Measurements from ENCODE around the gene GOPC.
A peak's percentile ranks its signal among the peaks of the same experiment; 100 is the strongest.

The GOPC gene

GRCh38 chr6:117595099-117595923 lies 7.0 kb downstream of the GOPC start:
- DNase-seq = no peak

GRCh38 chr6:117592983-117593759 lies 9.1 kb downstream of the GOPC start:
- DNase-seq = no peak

GRCh38 chr6:117591405-117591804 lies 10.9 kb downstream of the GOPC start:
- no peak for DNase-seq

- DNase-seq = no peak
Measured at GRCh38 chr6:117590447-117590846, 11.9 kb downstream of the GOPC start.

GRCh38 chr6:117585647-117586046 lies 16.7 kb downstream of the GOPC start:
- no peak for DNase-seq

GRCh38 chr6:117574198-117574597 lies 28.1 kb downstream of the GOPC start:
- DNase-seq = no peak

- no peak for DNase-seq
Measured at GRCh38 chr6:117573006-117573680, 29.2 kb downstream of the GOPC start.

- no peak for DNase-seq
Measured at GRCh38 chr6:117568831-117569410, 33.4 kb downstream of the GOPC start.

GRCh38 chr6:117568247-117568646 lies 34.1 kb downstream of the GOPC start:
- no peak for DNase-seq

GRCh38 chr6:117564681-117565080 lies 37.6 kb downstream of the GOPC start:
- DNase-seq = no peak

GRCh38 chr6:117561128-117561527 lies 41.2 kb downstream of the GOPC start:
- DNase-seq = no peak

GRCh38 chr6:117559299-117559698 lies 43.0 kb downstream of the GOPC start:
- no peak for DNase-seq

- DNase-seq = no peak
Measured at GRCh38 chr6:117558818-117559217, 43.5 kb downstream of the GOPC start.

GRCh38 chr6:117557951-117558350 lies 44.4 kb downstream of the GOPC start:
- DNase-seq = no peak

GRCh38 chr6:117555882-117556498 lies 46.3 kb downstream of the GOPC start:
- DNase-seq = peak; percentile 72

- DNase-seq = no peak
Measured at GRCh38 chr6:117555262-117555849, 47.0 kb downstream of the GOPC start.

GRCh38 chr6:117553142-117553541 lies 49.2 kb downstream of the GOPC start:
- no peak for DNase-seq

- DNase-seq = no peak
Measured at GRCh38 chr6:117552618-117553017, 49.7 kb downstream of the GOPC start.

- DNase-seq = no peak
Measured at GRCh38 chr6:117550618-117551242, 51.6 kb downstream of the GOPC start.

GRCh38 chr6:117550078-117550600 lies 52.2 kb downstream of the GOPC start:
- DNase-seq = no peak

- no peak for DNase-seq
Measured at GRCh38 chr6:117549611-117550010, 52.7 kb downstream of the GOPC start.

Data from right forelimb (tissue), 1 donor.